ENCODE measurements around the gene RDX.

Gene RDX

GRCh38 chr11:110125632-110126031 is 170.8 kb downstream of the RDX start:
- no peak for DNase-seq

Data from NCI-H2081 treated with DMSO at 0.1 percent for 48 hours (cell line).